GM12865 (cell line): ENCODE results near the gene PCDHAC2.

ENCODE experiments used
- DNase-seq: peaks from one replicate; pipeline ENCODE4 v3.0.0; 2010; ENCODE audit warnings: low read depth
- H3K4me3 ChIP-seq: 2 replicates; pipeline ENCODE4 v1.5.1; 2011; ENCODE audit warnings: mild to moderate bottlenecking, low read depth, low read length, control low read depth
- TF ChIP-seq, protein P1 (sequence below): IDR thresholded peaks from 2 replicates; pipeline ENCODE4 v1.5.1; 2011; ENCODE audit warnings: low read length, control low read depth, low read depth, inconsistent platforms; ENCODE audit not compliant: insufficient read depth; ENCODE audit errors: missing control alignments

PCDHAC2 gene

DNA sequence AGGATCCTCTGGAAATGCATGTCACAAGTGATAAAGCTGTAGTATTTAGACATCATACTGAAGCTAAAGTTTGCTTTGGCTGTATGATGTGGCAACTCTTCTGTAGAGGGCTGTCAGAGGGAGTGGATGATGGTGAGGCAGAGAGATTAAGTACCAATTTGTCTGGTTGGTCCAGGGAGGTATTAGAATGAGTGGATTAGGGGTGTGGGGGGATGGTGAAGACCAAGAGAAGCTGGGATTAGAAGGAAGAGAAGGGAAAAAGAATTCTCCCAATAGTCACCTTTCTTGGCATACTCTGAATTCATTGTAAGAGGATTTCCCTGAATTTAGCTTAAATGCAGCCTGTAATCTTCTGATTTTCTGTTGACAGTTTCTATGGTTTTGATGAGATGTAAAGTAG is 3.6 kb downstream of the PCDHAC2 start:
- DNase-seq = no peak
- no peak overlapping the region for H3K4me3 ChIP-seq

DNA sequence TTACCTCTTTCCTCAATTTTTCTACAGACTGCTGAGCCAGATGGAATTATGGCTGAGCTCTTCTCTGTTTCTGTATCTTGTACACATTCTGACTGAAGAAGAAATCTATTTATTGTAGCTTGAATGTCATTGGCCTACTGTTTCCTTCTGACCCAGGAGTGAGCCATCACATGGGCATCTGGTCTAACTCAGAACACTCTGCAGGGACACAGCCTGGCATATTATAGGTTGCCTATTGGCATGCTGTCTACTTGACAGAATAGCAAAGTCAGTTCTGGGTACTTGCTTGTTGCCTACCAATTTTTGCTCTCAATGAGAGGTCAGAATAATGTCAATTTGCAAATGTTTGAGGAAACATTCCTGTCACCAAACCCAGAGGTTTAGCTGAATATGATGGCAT is 7.3 kb downstream of the PCDHAC2 start:
- H3K4me3 ChIP-seq = no peak overlapping the region
- TF ChIP-seq, protein P1, sequence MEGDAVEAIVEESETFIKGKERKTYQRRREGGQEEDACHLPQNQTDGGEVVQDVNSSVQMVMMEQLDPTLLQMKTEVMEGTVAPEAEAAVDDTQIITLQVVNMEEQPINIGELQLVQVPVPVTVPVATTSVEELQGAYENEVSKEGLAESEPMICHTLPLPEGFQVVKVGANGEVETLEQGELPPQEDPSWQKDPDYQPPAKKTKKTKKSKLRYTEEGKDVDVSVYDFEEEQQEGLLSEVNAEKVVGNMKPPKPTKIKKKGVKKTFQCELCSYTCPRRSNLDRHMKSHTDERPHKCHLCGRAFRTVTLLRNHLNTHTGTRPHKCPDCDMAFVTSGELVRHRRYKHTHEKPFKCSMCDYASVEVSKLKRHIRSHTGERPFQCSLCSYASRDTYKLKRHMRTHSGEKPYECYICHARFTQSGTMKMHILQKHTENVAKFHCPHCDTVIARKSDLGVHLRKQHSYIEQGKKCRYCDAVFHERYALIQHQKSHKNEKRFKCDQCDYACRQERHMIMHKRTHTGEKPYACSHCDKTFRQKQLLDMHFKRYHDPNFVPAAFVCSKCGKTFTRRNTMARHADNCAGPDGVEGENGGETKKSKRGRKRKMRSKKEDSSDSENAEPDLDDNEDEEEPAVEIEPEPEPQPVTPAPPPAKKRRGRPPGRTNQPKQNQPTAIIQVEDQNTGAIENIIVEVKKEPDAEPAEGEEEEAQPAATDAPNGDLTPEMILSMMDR = no peak
- DNase-seq = no peak

More for the DNA sequence above, 3.6 kb downstream of the PCDHAC2 start:
- TF ChIP-seq, protein P1 = no peak

DNA sequence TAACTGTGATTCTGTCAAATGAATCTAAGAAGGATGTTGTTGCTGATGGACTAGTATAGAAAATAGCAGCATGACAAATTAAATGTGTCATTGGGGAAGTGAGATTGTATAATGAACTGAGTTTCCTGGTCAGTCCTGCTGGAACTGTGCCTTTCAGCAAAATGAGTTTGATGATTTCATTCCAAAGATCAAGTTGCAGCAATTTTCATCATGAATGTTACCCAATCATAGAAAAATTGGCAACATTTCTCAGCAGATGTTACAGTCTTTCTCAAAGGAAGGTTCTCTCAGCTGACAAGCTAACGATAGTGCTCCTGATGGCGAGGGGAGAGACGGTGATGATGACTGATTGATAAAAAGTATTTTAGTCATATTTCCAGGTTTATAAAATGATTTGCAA is 10.7 kb downstream of the PCDHAC2 start:
- DNase-seq = no peak
- no peak overlapping the region for H3K4me3 ChIP-seq
- TF ChIP-seq, protein P1 = no peak

DNA sequence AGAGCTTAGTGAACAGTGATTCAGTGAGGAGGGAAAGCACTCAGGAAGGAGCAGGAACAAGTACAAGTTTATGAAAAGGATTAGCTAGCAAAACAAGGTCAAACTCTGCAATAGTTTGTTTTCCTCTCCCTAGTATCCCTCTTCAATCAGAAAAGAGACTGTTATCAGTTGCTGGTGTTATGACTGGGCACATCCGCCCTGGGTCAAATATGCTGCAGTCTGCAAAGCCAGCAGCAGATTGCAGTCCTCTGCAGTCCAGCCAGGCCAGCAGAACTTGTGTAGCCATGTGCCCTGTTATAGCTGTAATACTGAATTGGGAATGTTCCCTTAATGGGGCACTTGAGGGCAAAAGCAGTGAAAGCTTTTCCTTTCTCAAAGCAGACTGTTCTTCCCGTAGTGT is 12.0 kb downstream of the PCDHAC2 start:
- TF ChIP-seq, protein P1 = no peak
- no peak for DNase-seq
- H3K4me3 ChIP-seq = no peak overlapping the region

DNA sequence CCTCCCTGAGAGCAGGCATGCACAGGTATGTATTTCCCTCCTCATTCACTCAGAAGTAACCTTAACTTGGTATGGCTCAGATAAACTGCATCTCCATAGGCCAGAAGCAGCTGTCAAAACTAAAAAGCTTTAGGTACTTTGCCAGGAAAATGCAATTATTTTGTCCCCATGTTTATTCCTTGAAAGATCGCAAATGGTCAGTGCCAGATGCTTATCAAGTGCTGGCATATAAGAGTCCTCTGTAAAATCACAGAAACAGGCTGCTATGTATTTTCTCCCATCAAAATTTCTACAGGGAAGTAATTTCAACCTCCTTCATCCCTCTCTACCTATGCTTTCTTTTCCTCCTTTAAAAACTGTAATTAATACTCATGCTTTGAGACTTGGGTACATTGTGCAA is 12.7 kb downstream of the PCDHAC2 start:
- TF ChIP-seq, protein P1 = no peak
- DNase-seq = no peak
- H3K4me3 ChIP-seq = no peak overlapping the region

DNA sequence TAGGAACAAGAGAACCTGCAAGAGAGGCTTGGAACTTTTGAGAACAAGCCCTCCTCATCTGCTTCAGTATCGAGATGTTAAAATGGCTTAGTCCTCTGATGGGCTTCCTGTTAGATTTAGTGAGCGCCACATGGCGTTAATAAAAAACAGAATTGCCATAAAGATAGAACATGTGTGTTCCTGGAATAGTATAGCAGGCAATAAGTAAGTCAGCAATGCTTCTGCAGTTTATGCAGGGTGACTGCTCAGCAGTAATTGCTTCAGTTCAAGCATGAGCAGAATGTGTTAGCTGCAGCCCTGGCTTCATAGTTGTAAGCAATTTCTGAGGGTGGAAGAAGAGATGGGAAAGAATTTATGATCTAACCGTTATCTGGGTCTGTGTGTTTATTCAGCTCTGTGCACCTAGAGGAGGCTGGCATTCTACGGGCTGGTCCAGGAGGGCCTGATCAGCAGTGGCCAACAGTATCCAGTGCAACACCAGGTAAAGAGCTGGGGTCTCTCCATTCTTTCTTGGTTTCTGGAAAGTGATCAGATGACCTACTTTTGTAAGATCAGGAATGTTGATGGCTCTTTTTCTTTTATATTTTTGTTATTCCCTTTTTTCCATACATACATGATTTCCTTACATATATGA is 15.9 kb downstream of the PCDHAC2 start:
- H3K4me3 ChIP-seq = no peak overlapping the region
- TF ChIP-seq, protein P1 = no peak
- no peak for DNase-seq

DNA sequence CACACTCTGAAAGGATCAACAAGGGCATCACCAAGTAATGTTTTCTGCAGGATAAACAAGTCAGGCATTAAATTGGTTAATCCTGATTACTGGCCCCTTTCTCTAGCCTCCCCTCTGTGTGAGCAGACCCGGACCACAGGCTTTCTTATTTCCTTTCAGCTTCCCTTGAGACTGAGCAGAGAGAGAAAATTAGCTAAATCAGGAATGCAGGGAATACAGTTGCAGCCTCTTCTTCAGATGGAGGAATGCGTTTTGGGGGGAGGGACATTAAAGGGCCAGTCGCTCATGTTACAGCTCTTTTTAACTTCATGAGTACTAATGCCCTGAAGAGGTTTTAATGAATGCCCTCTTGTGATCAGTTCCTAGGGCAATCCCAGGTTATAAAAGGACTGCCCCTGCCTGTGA is 19.8 kb downstream of the PCDHAC2 start:
- TF ChIP-seq, protein P1 = no peak
- no peak overlapping the region for H3K4me3 ChIP-seq
- no peak for DNase-seq
